Endodermal cell (in vitro differentiated cells): ENCODE data around the gene ANKRD29. TPM values are rescaled to one million over a fixed set of nuclear protein-coding genes. Genes with fewer than 3 reads are reported as not detected.
"Not testable (repeated sequence)": the region's sequence is repeated elsewhere in the genome, so short reads cannot be mapped to it uniquely, and the experiment has no call there.

ENCODE experiments used
- DNase-seq: peaks from one replicate; pipeline ENCODE4 v3.0.0-alpha.2; 2017
- H3K27ac ChIP-seq: 2 replicates; pipeline ENCODE4 v1.5.1; 2013; ENCODE audit warnings: mild to moderate bottlenecking, low read depth, low read length, moderate library complexity
- H3K27me3 ChIP-seq: 2 replicates; pipeline ENCODE4 v1.6.1; 2013; ENCODE audit warnings: mild to moderate bottlenecking, low read length, moderate library complexity; ENCODE audit not compliant: insufficient read depth, control insufficient read depth, poor library complexity, severe bottlenecking
- H3K36me3 ChIP-seq: 2 replicates; pipeline ENCODE4 v1.7.0; 2013; ENCODE audit warnings: mild to moderate bottlenecking, low read length, moderate library complexity; ENCODE audit not compliant: control insufficient read depth, insufficient read depth
- H3K4me1 ChIP-seq: one replicate; pipeline ENCODE4 v1.7.0; 2013; ENCODE audit warnings: low read length; ENCODE audit not compliant: control insufficient read depth, insufficient read depth
- H3K4me3 ChIP-seq: 2 replicates; pipeline ENCODE4 v1.5.1; 2013; ENCODE audit warnings: mild to moderate bottlenecking, low read length, moderate library complexity
- H3K9ac ChIP-seq: 2 replicates; pipeline ENCODE4 v1.6.1; 2013; ENCODE audit warnings: mild to moderate bottlenecking, low read length, moderate library complexity; ENCODE audit not compliant: poor library complexity, severe bottlenecking; ENCODE audit errors: extremely low read depth
- H3K9me3 ChIP-seq: 2 replicates; pipeline ENCODE4 v1.6.1; 2013; ENCODE audit warnings: mild to moderate bottlenecking, low read length, moderate library complexity; ENCODE audit not compliant: control insufficient read depth
- H3K27ac Mint-ChIP-seq: 2 replicates; pipeline ENCODE4 v1.8.0; 2020; ENCODE audit warnings: mixed read lengths
- H3K27me3 Mint-ChIP-seq: 2 replicates; pipeline ENCODE4 v1.8.0; 2021; ENCODE audit warnings: mild to moderate bottlenecking, mixed read lengths; ENCODE audit not compliant: insufficient read depth
- H3K36me3 Mint-ChIP-seq: 2 replicates; pipeline ENCODE4 v1.8.0; 2020; ENCODE audit warnings: low read depth, mixed read lengths
- H3K4me1 Mint-ChIP-seq: 2 replicates; pipeline ENCODE4 v1.8.0; 2020; ENCODE audit warnings: mixed read lengths
- H3K4me3 Mint-ChIP-seq: 2 replicates; pipeline ENCODE4 v1.8.0; 2020; ENCODE audit warnings: mild to moderate bottlenecking, moderate library complexity, mixed read lengths
- H3K9me3 Mint-ChIP-seq: 2 replicates; pipeline ENCODE4 v1.8.0; 2020; ENCODE audit warnings: mild to moderate bottlenecking, mixed read lengths
- CTCF ChIP-seq: fragments of 200-600 bp; sonication (generic); conservative IDR thresholded peaks from 2 replicates; pipeline ENCODE4 v1.5.0; 2021; ENCODE audit warnings: antibody characterized with exemption, mild to moderate bottlenecking
- WGBS, 2 experiments: methylation state at CpG; one replicate each; pipeline versions ENCODE4 v1.1.5 to v1.1.7; 2013; ENCODE audit warnings: missing lambda C conversion rate in 2 of 2, mixed read lengths in 1 of 2; ENCODE audit not compliant: insufficient coverage in 1 of 2, insufficient read length in 1 of 2; 5-methylcytosine and 5-hydroxymethylcytosine counted together
- total RNA-seq, 2 donors: library from RNA; stranded (reverse); fragmentation: NEBNext Ultra II Directional in 1 of 2; extraction: Animal tissue kit (Norgen Biotek cat#: 25700) in 1 of 2; gene quantifications; 2 replicates in 1 of 2; 3 replicates in 1 of 2; pipeline ENCODE4 v1.2.1, GENCODE V29; 2021

ANKRD29 gene
- total RNA-seq, 2 donors from 2014 or later: 0.44 to 0.73 TPM

- Mint-ChIP-seq H3K4me1 (peaks cover 7% of the 10 kb centered on the region), H3K27ac (no peak overlapping the region), H3K4me3 (no peak overlapping the region), H3K36me3 (peaks cover 71% of the 10 kb centered on the region), H3K9me3 (no peaks in the 10 kb centered on the region), H3K27me3 (no peaks in the 10 kb centered on the region)
- H3K4me3 ChIP-seq: no peak overlapping the region
- no peaks in the 10 kb centered on the region for H3K27me3 ChIP-seq
- peaks cover 75% of the 10 kb centered on the region for H3K36me3 ChIP-seq
- 94% methylated on average over 3 of the region's 3 CpGs for WGBS, 2 experiments
- no peak for TF ChIP-seq CTCF
- no peaks in the 10 kb centered on the region for H3K4me1 ChIP-seq
- DNase-seq: no peak
- H3K27ac ChIP-seq: no peak overlapping the region
- H3K9me3 ChIP-seq: no peaks in the 10 kb centered on the region
- H3K9ac ChIP-seq: no peak overlapping the region
These were observed 96.7 kb downstream of the ANKRD29 start for GRCh38 chr18:23565916-23566547.

- Mint-ChIP-seq H3K9me3 (no peaks in the 10 kb centered on the region), H3K27ac (no peak overlapping the region), H3K27me3 (no peaks in the 10 kb centered on the region), H3K4me1 (peaks cover 7% of the 10 kb centered on the region), H3K36me3 (peaks cover 67% of the 10 kb centered on the region), H3K4me3 (no peak overlapping the region)
- no peak for DNase-seq
- no peak overlapping the region for H3K9ac ChIP-seq
- no peaks in the 10 kb centered on the region for H3K4me1 ChIP-seq
- no peaks in the 10 kb centered on the region for H3K9me3 ChIP-seq
- H3K27ac ChIP-seq: no peak overlapping the region
- peaks cover 69% of the 10 kb centered on the region for H3K36me3 ChIP-seq
- no peak for TF ChIP-seq CTCF
- 95 to 100% methylated on average over 2 of the region's 2 CpGs for WGBS, 2 experiments
- H3K4me3 ChIP-seq: no peak overlapping the region
- no peaks in the 10 kb centered on the region for H3K27me3 ChIP-seq
These were observed 99.2 kb downstream of the ANKRD29 start for GRCh38 chr18:23563377-23564043.

GRCh38 chr18:23560186-23560585, 102.5 kb downstream of the ANKRD29 start:
- Mint-ChIP-seq H3K9me3 (no peaks in the 10 kb centered on the region), H3K4me3 (no peak overlapping the region), H3K36me3 (peaks cover 71% of the 10 kb centered on the region), H3K27ac (no peak overlapping the region), H3K27me3 (no peaks in the 10 kb centered on the region), H3K4me1 (peaks cover 7% of the 10 kb centered on the region)
- H3K9ac ChIP-seq: no peak overlapping the region
- H3K4me1 ChIP-seq: no peaks in the 10 kb centered on the region
- peaks cover 69% of the 10 kb centered on the region for H3K36me3 ChIP-seq
- H3K27me3 ChIP-seq: no peaks in the 10 kb centered on the region
- no peaks in the 10 kb centered on the region for H3K9me3 ChIP-seq
- no peak overlapping the region for H3K27ac ChIP-seq
- WGBS, 2 experiments: 96 to 100% methylated on average over 3 to 4 of the region's 4 CpGs
- H3K4me3 ChIP-seq: no peak overlapping the region
- TF ChIP-seq CTCF: no peak
- no peak for DNase-seq

- peaks cover 80% of the 10 kb centered on the region for H3K36me3 ChIP-seq
These were observed 105.2 kb downstream of the ANKRD29 start for GRCh38 chr18:23557511-23557910.

More at GRCh38 chr18:23557511-23557910, 105.2 kb downstream of the ANKRD29 start:
- H3K4me3 Mint-ChIP-seq, H3K4me1 ChIP-seq, H3K9me3 ChIP-seq, H3K9me3 Mint-ChIP-seq, H3K27ac Mint-ChIP-seq, H3K4me3 ChIP-seq, H3K27me3 ChIP-seq, H3K9ac ChIP-seq, H3K27ac ChIP-seq, H3K4me1 Mint-ChIP-seq, DNase-seq, H3K27me3 Mint-ChIP-seq: not testable (repeated sequence)
- WGBS, 2 experiments: 95 to 99% methylated on average over 6 to 8 of the region's 8 CpGs
- peaks cover 73% of the 10 kb centered on the region for H3K36me3 Mint-ChIP-seq
